ENCODE results near the gene CCT3. TPM values are rescaled to one million over a fixed set of nuclear protein-coding genes. Genes with fewer than 3 reads are reported as not detected.
"Not testable (repeated sequence)": the region's sequence is repeated elsewhere in the genome, so short reads cannot be mapped to it uniquely, and the experiment has no call there.

Gene CCT3
- total RNA-seq, 1 donor from 2014 or later, result 109 TPM

DNA sequence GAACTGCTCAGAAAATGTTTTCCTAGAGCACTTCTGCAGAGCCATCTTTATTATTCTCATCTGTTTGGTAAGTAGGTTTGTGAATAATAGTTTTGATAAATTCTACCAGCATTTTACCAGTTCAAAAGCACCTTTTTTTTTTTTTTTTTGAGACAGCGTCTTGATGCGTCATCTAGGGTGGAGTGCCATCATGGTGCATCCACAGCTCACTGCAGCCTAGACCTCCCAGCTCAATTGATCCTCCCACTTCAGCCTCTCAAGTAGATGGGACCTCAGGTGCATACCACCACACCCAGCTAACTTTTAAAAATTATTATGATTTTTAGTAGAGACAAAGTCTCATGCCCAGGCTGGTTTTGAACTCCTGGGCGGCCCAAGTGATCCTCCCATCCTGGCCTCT, 21.2 kb upstream of the CCT3 start:
- no peaks in the 10 kb centered on the region for H3K27me3 ChIP-seq
- TF ChIP-seq, protein P1, sequence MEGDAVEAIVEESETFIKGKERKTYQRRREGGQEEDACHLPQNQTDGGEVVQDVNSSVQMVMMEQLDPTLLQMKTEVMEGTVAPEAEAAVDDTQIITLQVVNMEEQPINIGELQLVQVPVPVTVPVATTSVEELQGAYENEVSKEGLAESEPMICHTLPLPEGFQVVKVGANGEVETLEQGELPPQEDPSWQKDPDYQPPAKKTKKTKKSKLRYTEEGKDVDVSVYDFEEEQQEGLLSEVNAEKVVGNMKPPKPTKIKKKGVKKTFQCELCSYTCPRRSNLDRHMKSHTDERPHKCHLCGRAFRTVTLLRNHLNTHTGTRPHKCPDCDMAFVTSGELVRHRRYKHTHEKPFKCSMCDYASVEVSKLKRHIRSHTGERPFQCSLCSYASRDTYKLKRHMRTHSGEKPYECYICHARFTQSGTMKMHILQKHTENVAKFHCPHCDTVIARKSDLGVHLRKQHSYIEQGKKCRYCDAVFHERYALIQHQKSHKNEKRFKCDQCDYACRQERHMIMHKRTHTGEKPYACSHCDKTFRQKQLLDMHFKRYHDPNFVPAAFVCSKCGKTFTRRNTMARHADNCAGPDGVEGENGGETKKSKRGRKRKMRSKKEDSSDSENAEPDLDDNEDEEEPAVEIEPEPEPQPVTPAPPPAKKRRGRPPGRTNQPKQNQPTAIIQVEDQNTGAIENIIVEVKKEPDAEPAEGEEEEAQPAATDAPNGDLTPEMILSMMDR (IDR thresholded peaks at IDR 0.05), result no peak
- intact Hi-C loops (cut with DNase I), result no loop called here

DNA sequence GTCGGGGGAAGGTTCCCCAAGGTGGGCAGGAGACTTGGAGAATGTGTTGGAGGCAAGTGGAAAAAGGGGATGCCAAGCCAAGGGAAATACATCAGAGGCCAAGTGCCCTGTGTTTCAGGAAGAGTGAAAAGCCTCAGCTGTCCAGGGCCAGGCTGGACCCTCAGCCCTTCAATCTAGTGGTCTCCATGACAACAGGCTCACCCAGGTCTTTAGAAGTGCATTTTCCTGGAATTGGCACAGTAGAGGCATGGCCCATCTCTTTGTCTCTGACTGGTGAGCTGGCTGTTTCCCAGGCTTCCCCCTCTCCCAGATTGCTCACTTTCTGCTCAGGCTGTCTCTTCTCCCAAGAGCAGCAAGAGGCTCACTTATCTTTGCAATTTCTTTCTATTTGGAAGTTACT, 20.5 kb upstream of the CCT3 start:
- intact Hi-C loops (cut with DNase I), result no loop called here
- no peak overlapping the region for H3K27ac ChIP-seq
- TF ChIP-seq, protein P1 (IDR thresholded peaks at IDR 0.05), result no peak
- DNase-seq (ENCODE audit: low spot score in 2 of 2), result no peak
- no peaks in the 10 kb centered on the region for H3K27me3 ChIP-seq
- H3K36me3 ChIP-seq, result no peaks in the 10 kb centered on the region
- no peak overlapping the region for H3K4me3 ChIP-seq
- no peaks in the 10 kb centered on the region for H3K4me1 ChIP-seq
- no peaks in the 10 kb centered on the region for H3K9me3 ChIP-seq

More for the DNA sequence above, 21.2 kb upstream of the CCT3 start:
- Histone ChIP-seq H3K9me3 (no peaks in the 10 kb centered on the region), H3K36me3 (no peaks in the 10 kb centered on the region), H3K4me3 (no peak overlapping the region), H3K4me1 (no peaks in the 10 kb centered on the region), H3K27ac (no peak overlapping the region)
- DNase-seq (ENCODE audit: low spot score in 2 of 2), result no peak

DNA sequence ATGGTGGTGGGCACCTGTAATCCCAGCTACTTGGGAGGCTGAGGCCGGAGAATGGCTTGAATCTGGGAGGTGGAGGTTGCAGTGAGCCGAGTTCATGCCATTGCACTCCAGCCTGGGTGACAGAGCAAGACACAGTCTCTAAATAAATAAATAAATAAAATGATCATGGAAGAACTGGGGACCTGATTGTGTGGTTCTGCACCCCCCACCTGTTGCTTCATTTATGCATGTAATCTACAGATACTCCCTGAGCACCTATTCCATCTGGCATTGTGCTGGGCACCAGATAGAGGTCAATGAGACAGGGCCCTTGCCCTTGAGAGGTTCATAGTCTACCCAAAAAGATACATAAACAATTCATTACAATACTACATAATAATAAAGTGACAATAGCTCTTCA, 19.9 kb upstream of the CCT3 start:
- Histone ChIP-seq H3K9me3 (no peaks in the 10 kb centered on the region), H3K36me3 (no peaks in the 10 kb centered on the region), H3K27me3 (no peaks in the 10 kb centered on the region), H3K27ac (no peak overlapping the region), H3K4me1 (no peaks in the 10 kb centered on the region), H3K4me3 (no peak overlapping the region)
- intact Hi-C loops (cut with DNase I), result no loop called here
- no peak for DNase-seq (ENCODE audit: low spot score in 2 of 2)
- TF ChIP-seq, protein P1 (IDR thresholded peaks at IDR 0.05), result no peak

DNA sequence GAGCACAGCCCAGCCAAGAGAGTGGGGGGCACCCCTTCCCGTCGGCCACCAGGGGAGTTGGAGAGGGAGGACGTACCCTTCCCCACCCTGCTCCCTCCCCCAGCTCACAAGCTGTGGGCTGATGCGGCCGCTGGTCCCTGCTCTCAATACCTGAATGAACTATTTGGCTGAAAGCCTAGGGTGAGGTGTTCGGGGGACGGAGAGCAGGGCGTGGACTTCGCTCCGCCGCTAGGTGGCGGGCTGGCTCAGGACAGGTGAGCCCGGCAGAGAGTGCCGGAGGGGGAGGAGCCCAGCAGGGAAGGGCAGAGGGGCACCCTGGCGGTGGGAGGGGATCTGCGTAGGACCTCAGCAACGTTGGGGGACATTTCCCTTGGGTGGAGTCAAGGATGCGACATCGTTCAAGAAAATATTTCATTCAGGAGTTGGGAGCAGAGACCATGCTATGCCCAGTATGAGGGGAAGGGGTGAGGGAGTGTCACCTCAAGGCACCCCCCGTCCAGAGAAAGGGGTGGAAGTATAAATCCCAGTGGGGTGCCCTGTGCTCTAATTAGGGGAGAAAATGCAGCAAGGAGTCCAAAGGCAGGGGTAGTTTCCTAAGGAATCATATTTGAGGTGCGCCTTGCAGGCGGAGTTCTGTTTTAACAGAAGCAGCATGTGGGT, 18.9 kb upstream of the CCT3 start:
- no peak for DNase-seq (ENCODE audit: low spot score in 2 of 2)
- Histone ChIP-seq H3K4me1 (no peaks in the 10 kb centered on the region), H3K27ac (no peak overlapping the region), H3K27me3 (no peaks in the 10 kb centered on the region), H3K36me3 (no peaks in the 10 kb centered on the region), H3K9me3 (no peaks in the 10 kb centered on the region), H3K4me3 (no peak overlapping the region)
- intact Hi-C loops (cut with DNase I), result no loop called here
- TF ChIP-seq, protein P1 (IDR thresholded peaks at IDR 0.05), result peak in 2 of 3 experiments; percentile 14 to 20

DNA sequence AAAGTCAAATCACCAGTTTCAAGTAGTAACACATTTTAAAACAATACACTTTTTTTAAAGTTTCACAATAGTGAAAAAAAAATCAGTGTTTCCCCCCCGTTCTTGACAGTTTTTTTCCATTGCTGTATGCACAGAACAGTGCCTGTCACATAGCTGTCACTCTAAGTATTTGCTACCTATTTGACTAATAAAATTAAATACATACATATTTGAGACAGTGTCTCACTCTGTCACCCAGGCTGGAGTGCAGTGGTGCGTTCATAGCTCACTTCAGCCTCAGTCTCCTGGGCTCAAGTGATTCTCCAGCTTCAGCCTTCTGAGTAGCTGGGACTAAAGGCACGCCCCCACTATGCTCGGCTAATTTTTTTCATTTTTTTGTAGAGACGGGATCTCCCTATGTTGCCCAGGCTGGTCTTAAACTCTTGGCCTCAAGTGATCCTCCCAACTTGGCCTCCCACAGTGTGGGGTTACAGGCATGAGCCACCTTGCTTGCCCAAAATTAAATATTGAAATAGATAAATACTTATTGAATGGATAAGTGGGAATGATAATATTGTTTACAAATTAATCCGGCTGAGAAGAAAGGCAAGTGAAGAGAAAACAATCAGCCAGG, 18.3 kb upstream of the CCT3 start:
- no peaks in the 10 kb centered on the region for H3K4me1 ChIP-seq
- no peak overlapping the region for H3K4me3 ChIP-seq
- TF ChIP-seq, protein P1 (IDR thresholded peaks at IDR 0.05), result no peak
- no peaks in the 10 kb centered on the region for H3K36me3 ChIP-seq
- DNase-seq (ENCODE audit: low spot score in 2 of 2), result no peak
- H3K27ac ChIP-seq, result no peak overlapping the region
- H3K27me3 ChIP-seq, result no peaks in the 10 kb centered on the region
- no peaks in the 10 kb centered on the region for H3K9me3 ChIP-seq
- intact Hi-C loops (cut with DNase I), result no loop called here

DNA sequence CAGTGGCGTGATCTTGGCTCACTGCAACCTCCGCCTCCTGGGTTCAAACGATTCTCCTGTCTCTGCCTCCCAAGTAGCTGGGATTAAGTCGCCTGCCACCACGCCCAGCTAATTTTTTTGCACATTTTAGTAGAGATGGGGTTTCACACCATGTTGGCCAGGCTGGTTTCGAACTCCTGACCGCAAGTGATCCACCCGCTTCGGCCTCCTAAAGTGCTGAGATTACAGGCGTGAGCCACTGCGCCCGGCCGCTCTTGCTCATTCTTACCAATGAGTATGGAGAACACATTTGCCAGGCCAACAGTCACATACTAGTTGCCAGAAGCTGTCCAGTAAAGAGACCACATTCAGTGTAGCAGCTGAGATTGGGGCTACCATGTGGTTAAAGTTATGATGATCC, 14.4 kb upstream of the CCT3 start:
- H3K4me3 ChIP-seq; H3K9me3 ChIP-seq; intact Hi-C loops (cut with DNase I); H3K27me3 ChIP-seq; H3K4me1 ChIP-seq; H3K27ac ChIP-seq; H3K36me3 ChIP-seq; DNase-seq (ENCODE audit: low spot score in 2 of 2): not testable (repeated sequence)
